ENCODE results near the gene MOB4.
A peak's percentile ranks its signal among the peaks of the same experiment; 100 is the strongest.

The MOB4 gene

DNA sequence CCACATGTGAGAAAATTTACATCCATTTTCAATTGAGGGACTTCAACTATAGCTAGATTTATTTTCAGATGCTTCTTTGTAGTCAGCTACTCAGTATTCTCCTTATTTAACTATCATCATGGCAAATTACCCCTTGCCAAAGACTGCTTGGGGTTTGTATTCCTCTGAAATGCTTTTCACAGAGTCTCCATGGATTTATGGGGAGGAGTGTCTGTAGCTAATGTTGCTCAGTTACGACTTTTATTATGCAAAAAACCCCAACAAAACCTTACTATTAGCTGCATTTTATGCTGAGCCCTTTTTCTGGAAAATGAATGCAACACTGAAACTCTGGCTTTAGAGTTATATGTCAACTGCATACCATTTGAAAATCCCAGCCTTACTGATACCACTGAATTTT is 80.9 kb downstream of the MOB4 start:
- Histone ChIP-seq H3K36me3 (ENCODE audit: insufficient read depth) (no peaks in the 10 kb centered on the region), H3K9ac (no peak overlapping the region), H2AFZ (ENCODE audit: low read depth) (no peak overlapping the region), H3K4me2 (no peak overlapping the region), H3K27ac (no peak overlapping the region), H3K79me2 (ENCODE audit: insufficient read depth, low read depth) (no peaks in the 10 kb centered on the region), H3K4me1 (ENCODE audit: low read depth, poor library complexity, severe bottlenecking) (no peaks in the 10 kb centered on the region), H3K4me3 (IDR thresholded peaks at IDR 0.05; ENCODE audit: insufficient read depth, low read depth, low read length) (no peak overlapping the region), H4K20me1 (ENCODE audit: insufficient read depth) (no peaks in the 10 kb centered on the region), H3K27me3 (ENCODE audit: insufficient read depth, low read depth) (no peaks in the 10 kb centered on the region)
- TF ChIP-seq, protein P1, sequence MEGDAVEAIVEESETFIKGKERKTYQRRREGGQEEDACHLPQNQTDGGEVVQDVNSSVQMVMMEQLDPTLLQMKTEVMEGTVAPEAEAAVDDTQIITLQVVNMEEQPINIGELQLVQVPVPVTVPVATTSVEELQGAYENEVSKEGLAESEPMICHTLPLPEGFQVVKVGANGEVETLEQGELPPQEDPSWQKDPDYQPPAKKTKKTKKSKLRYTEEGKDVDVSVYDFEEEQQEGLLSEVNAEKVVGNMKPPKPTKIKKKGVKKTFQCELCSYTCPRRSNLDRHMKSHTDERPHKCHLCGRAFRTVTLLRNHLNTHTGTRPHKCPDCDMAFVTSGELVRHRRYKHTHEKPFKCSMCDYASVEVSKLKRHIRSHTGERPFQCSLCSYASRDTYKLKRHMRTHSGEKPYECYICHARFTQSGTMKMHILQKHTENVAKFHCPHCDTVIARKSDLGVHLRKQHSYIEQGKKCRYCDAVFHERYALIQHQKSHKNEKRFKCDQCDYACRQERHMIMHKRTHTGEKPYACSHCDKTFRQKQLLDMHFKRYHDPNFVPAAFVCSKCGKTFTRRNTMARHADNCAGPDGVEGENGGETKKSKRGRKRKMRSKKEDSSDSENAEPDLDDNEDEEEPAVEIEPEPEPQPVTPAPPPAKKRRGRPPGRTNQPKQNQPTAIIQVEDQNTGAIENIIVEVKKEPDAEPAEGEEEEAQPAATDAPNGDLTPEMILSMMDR (conservative IDR thresholded peaks at IDR 0.05; ENCODE audit: low read depth, low read length) = no peak

DNA sequence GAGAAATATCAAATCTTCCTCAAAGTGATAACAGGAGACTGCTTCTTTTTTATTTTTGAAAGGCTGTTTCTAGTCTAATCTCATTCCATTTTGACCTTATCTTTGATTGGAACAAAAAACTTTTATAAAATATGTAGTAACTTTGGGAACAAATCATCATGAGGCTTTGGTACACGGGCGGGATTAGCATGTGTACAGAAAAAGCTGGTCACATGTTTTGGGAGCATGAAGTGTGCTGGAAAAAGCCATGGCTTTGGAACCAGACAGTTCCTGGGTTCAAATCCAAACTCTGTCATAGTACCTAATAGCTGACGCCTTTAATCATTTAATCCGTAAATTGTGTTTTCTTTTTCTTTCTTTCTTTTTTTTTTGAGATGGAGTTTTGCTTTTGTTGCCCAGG is 81.3 kb downstream of the MOB4 start:
- H3K9ac ChIP-seq = no peak overlapping the region
- H3K27ac ChIP-seq = no peak overlapping the region
- H3K27me3 ChIP-seq (ENCODE audit: insufficient read depth, low read depth) = no peaks in the 10 kb centered on the region

DNA sequence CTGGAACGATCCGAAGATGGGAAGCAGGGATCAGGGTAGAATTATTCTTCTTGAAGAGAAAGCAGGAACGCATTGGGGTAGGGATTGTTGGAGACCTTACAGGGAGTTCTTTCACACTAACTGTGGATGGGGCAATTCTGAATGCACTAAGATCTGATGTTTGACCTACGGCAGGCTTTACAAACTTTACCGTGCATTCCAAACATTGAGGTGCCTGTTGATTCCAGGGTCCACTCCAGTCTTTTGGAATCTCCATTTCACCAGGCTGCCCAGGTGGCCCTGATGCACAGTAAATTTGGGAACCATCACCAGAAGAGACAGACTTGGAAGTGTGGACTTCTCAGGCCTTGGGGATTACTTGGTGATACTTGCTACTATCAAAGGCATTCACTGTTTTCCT is 82.6 kb downstream of the MOB4 start:
- Histone ChIP-seq H3K79me2 (ENCODE audit: insufficient read depth, low read depth) (no peaks in the 10 kb centered on the region), H3K36me3 (ENCODE audit: insufficient read depth) (no peaks in the 10 kb centered on the region), H3K9ac (no peak overlapping the region), H3K4me3 (IDR thresholded peaks at IDR 0.05; ENCODE audit: insufficient read depth, low read depth, low read length) (no peak overlapping the region), H3K27ac (no peak overlapping the region), H3K27me3 (ENCODE audit: insufficient read depth, low read depth) (no peaks in the 10 kb centered on the region), H2AFZ (ENCODE audit: low read depth) (no peak overlapping the region), H4K20me1 (ENCODE audit: insufficient read depth) (no peaks in the 10 kb centered on the region), H3K4me1 (ENCODE audit: low read depth, poor library complexity, severe bottlenecking) (no peaks in the 10 kb centered on the region), H3K4me2 (no peak overlapping the region)
- TF ChIP-seq, protein P1 (conservative IDR thresholded peaks at IDR 0.05; ENCODE audit: low read depth, low read length) = no peak

More for the DNA sequence above, 81.3 kb downstream of the MOB4 start:
- H3K36me3 ChIP-seq (ENCODE audit: insufficient read depth) = no peaks in the 10 kb centered on the region
- TF ChIP-seq, protein P1 (conservative IDR thresholded peaks at IDR 0.05; ENCODE audit: low read depth, low read length) = no peak
- H4K20me1 ChIP-seq (ENCODE audit: insufficient read depth) = no peaks in the 10 kb centered on the region
- H3K79me2 ChIP-seq (ENCODE audit: insufficient read depth, low read depth) = no peaks in the 10 kb centered on the region
- no peak overlapping the region for H3K4me3 ChIP-seq (IDR thresholded peaks at IDR 0.05; ENCODE audit: insufficient read depth, low read depth, low read length)
- H3K4me1 ChIP-seq (ENCODE audit: low read depth, poor library complexity, severe bottlenecking) = no peaks in the 10 kb centered on the region
- no peak overlapping the region for H3K4me2 ChIP-seq
- H2AFZ ChIP-seq (ENCODE audit: low read depth) = no peak overlapping the region

DNA sequence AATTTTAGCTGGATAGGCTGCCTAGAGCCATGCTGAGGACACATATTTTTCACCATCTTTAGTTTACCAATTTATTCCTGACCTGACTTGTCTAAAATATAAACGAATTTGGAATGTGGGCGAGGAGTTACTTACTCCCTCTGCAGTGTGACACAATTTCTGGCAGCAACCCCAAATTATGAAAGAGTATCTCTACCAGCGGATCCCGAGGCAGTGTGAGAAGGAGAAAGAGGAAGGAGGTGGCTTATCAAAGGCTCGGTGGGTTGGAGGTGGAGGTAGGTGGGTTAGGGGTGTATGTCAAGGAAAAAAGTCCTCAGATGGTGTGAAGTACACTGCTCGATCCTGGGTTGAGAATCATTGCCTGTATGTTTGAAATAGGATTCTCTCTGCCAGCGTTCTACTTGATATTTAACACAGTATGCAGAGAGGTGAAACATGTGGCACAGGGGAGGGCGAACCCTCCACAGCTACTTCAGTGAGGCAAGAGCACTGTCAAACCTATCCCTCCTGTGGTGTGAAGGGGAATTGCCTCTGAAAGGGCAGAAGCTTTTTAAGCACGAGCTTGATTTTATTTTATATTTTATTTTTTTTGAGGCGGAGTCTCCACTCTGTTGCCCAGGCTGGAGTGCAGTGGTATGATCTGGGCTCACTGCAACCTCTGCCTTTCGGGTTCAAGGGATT is 83.6 kb downstream of the MOB4 start:
- H2AFZ ChIP-seq (ENCODE audit: low read depth) = no peak overlapping the region
- H4K20me1 ChIP-seq (ENCODE audit: insufficient read depth) = no peaks in the 10 kb centered on the region
- H3K36me3 ChIP-seq (ENCODE audit: insufficient read depth) = no peaks in the 10 kb centered on the region
- no peaks in the 10 kb centered on the region for H3K4me1 ChIP-seq (ENCODE audit: low read depth, poor library complexity, severe bottlenecking)
- H3K4me3 ChIP-seq (IDR thresholded peaks at IDR 0.05; ENCODE audit: insufficient read depth, low read depth, low read length) = no peak overlapping the region
- no peaks in the 10 kb centered on the region for H3K27me3 ChIP-seq (ENCODE audit: insufficient read depth, low read depth)
- H3K27ac ChIP-seq = no peak overlapping the region
- H3K79me2 ChIP-seq (ENCODE audit: insufficient read depth, low read depth) = no peaks in the 10 kb centered on the region
- TF ChIP-seq, protein P1 (conservative IDR thresholded peaks at IDR 0.05; ENCODE audit: low read depth, low read length) = 0 out of 2 replicates have a peak, but pooled peaks have one; percentile 14
- no peak overlapping the region for H3K9ac ChIP-seq
- no peak overlapping the region for H3K4me2 ChIP-seq
